GM18861 (cell line): ENCODE data around the gene RNASE2.
"Not testable (repeated sequence)": the region's sequence is repeated elsewhere in the genome, so short reads cannot be mapped to it uniquely, and the experiment has no call there.

Source experiments
- ATAC-seq: cut with Tn5 transposase; IDR thresholded peaks from one replicate; pipeline ENCODE4 v1.9.1; 2021; ENCODE audit not compliant: unreplicated experiment

RNASE2 gene

GRCh38 chr14:20980906-20981305 lies 25.6 kb downstream of the RNASE2 start:
- no peak for ATAC-seq

GRCh38 chr14:20982646-20983369 lies 27.5 kb downstream of the RNASE2 start:
- ATAC-seq: no peak

DNA sequence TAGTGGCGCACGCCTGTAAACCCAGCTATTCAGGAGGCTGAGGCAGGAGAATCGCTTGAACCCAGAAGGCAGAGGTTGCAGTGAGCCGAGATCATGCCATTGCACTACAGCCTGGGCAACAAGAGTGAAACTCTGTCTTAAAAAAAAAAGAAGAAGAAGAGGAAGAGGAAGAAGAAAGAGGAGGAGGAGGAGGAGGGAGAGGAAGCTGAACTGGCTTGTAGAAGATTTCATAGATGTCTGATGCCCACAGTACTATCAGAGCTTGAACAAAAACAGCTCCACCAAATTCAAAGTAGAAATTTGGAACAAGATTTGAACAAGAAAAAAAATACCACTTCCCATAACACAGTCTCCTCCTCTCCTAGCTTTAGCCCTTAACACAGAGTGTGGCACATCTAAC lies 30.4 kb downstream of the RNASE2 start:
- not testable (repeated sequence) for ATAC-seq

GRCh38 chr14:20986811-20987210 lies 31.5 kb downstream of the RNASE2 start:
- no peak for ATAC-seq

DNA sequence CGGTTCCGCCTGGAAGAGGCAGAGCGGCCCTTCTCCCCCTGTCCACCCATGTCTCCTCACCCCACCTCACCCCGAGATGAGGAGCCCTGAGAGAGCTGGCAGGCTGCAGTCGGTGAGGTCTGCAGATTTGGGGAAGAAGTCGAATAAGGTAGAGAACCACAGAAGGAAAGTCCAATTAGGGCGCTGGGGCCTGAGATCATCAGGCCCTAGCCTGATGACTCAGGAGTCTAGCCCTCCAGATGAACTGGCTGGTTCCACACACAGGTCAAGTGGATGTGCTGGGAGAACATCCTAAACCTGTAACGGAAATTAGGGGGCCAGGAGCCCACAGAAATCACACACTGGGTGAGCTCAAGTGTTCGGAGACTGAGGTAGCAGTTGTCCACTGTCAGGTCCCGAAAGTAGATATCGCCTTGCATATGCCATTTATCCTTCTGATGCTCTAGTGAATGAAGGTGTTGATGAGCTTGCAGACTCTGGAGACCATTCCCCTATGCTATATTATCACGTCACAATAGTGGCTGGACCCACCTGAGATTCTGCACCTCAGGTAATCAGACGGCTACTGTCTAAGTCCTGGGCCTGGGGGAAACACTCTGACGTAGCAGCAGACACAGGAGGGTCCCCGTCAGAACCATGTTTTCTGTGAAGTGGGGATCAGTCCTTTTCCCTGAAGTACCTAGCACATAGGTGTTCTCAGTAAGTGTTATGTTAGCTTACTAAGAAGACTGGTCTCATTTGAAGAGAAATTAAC lies 33.6 kb downstream of the RNASE2 start:
- ATAC-seq: no peak

GRCh38 chr14:20989471-20989786 lies 34.1 kb downstream of the RNASE2 start:
- ATAC-seq: no peak

- ATAC-seq: peak; percentile 94
Observed at GRCh38 chr14:20989787-20990600, 34.7 kb downstream of the RNASE2 start, which contains the start of gene METTL17. Gene METTL17, plus strand, starts transcription at chr14:20989980. Its CDS starts 23 bp downstream, at chr14:20990003.

GRCh38 chr14:20996521-20996920 lies 41.2 kb downstream of the RNASE2 start:
- no peak for ATAC-seq

DNA sequence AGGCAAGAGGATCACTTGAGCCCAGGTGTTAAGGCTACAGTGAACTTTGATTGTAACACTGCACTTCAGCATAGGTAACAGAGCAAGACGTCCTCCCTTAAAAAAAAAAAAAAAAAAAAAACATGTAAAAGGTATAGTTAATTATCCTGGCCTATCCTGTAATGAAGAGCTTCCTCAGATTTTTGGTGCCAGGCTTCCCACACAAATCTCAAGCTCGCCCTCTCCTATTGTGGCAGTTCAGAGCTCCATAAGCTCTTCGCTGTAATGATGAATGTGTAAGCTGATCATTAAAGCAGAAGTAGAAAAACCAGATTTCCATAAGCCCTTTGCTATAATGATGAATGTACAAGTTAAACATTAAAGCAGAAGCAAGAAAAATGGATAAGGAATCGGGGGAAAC lies 41.8 kb downstream of the RNASE2 start:
- no peak for ATAC-seq

DNA sequence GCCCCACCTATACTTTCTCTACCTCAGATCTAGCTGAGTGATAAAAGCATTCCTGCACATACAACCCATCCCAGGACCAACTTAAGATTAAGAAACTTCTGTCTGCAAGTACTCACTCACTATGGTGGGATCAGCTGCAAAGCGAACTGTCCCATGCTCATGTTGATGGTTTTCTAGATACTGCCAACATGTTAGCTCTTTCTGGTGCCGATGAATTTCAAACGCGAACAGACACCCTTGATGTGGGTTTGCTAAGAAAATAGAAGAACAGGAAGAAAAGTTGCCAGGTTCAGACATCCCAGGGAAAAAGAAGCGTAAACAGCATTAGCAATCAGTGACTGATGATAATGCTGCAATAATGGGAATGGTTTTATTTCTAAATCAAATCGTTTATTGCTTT lies 42.3 kb downstream of the RNASE2 start:
- no peak for ATAC-seq

GRCh38 chr14:20998139-20998538 lies 42.9 kb downstream of the RNASE2 start:
- ATAC-seq: no peak

GRCh38 chr14:20998674-20999366 lies 43.5 kb downstream of the RNASE2 start, which contains the start of gene SLC39A2:
Gene SLC39A2, plus strand, starts transcription at chr14:20999293. Its CDS starts 154 bp downstream, at chr14:20999447.
- no peak for ATAC-seq

DNA sequence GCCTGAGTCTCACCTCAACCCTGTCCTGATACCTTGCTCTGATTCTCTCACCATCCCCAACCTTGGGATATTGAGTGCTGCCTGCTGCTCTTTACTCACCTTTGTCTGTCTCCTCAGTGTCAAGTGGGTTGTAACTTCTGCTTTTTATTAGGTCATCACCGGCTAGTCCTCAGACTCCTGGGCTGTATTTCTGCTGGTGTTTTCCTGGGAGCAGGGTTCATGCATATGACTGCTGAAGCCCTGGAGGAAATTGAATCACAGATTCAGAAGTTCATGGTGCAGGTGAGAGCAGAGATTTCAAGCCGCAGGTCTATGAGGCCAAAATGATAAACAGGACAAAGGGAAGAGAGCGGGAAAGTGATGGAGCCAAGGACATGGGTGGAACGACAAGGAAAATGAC lies 44.3 kb downstream of the RNASE2 start:
- ATAC-seq: no peak

GRCh38 chr14:21001218-21001617 lies 45.9 kb downstream of the RNASE2 start:
- no peak for ATAC-seq

GRCh38 chr14:21003788-21004346 lies 48.6 kb downstream of the RNASE2 start:
- no peak for ATAC-seq
